NK-92 (cell line): ENCODE data around the gene KRTAP1-4.
"Not testable (repeated sequence)": the region's sequence is repeated elsewhere in the genome, so short reads cannot be mapped to it uniquely, and the experiment has no call there.

ENCODE experiments used
- DNase-seq: peaks from one replicate; lab custom pipeline; 2025; ENCODE audit not compliant: unreplicated experiment; lab: John Stamatoyannopoulos, UW

KRTAP1-4 gene

DNA sequence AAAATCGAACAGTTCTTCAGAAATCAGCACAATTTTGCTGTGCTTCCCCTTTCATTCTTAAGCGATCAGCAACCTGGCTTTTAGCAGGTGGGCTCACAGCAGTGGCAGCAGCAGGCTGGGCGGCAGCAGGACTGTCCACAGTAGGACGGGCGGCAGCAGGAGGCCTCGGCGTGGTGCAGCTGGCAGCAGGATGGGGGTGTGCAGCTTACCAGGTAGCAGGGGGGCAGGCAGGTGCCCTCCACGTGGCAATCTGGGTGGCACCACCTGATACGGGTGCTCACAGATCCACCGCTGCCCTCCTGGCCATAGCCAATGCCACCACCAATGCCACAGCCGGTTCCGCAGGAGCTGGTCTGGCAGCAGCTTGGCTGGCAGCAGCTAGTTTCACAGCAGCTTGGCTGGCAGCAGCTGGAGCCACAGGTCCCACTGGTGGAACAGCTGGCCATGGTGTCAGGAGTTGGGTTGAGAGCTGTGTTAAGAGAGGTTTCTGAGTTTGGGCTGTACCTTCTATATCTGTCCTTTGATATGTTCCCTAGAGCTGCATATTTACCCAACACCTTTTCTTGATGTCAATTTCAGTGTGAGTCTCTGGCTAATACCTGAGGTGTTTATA, at the start of gene KRTAP1-4:
KRTAP1-4 (minus strand) TSS at position 563 of the 613 bp plus-strand sequence; CDS start at position 446, 117 bp downstream.
- no peak for DNase-seq

GRCh38 chr17:41076788-41077187, 46.8 kb upstream of the KRTAP1-4 start:
- DNase-seq, result no peak

- DNase-seq, result no peak
Measured at GRCh38 chr17:41073676-41074075, 43.7 kb upstream of the KRTAP1-4 start.

DNA sequence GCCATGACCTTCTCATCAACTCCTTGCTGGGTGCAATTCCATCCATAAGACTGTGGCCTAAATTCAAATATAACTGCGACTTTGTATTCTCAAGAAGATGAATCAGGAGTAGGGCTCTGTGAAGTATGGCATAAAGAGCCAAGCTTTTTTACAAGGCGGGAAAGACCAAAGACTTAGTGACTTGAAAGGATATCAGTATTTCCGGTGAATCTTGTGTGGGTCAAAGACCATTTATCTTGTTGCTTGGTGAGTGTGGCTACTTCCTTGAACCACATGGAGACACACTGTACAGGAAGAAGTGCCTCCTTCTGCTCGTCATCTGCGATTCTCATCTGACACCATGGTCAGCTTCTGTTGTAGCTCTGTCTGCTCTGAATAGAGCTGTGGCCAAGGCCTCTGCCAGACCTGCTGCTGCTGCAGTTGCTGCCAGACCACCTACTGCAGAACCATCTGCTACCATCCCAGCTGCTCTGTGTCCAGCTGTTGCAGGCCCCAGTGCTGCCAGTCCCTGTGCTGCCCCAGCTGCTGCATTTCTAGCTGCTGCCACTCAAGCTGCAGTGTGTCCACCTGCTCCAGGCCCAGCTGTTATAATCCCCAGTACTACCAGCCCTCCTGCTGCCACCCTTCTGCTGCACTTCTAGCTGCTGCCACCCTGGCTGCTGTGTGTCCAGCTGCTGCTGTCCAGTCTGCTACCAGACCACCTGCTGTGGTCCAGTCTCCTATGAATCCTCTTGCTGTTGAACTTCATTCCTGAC, 41.8 kb upstream of the KRTAP1-4 start:
- no peak for DNase-seq

DNA sequence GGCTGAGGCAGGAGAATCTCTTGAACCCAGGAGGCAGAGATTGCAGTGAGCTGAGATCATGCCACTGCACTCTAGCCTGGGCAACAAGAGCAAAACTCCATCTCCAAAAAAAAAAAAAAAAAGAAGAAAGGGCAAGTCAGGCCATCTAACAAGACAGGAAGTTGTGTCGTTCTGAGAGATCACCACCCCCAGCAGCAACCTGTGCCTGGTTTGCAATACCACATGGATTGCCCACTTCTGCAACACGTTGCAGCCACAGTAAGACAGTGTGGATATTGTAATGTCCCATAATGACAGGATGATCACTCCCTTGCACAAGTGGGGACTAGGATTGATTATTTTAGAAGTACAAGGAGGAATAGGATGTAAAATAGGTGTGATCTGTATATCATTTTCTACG, 39.0 kb upstream of the KRTAP1-4 start:
- no peak for DNase-seq

- DNase-seq, result no peak
Measured at GRCh38 chr17:41067281-41067680, 37.3 kb upstream of the KRTAP1-4 start.

DNA sequence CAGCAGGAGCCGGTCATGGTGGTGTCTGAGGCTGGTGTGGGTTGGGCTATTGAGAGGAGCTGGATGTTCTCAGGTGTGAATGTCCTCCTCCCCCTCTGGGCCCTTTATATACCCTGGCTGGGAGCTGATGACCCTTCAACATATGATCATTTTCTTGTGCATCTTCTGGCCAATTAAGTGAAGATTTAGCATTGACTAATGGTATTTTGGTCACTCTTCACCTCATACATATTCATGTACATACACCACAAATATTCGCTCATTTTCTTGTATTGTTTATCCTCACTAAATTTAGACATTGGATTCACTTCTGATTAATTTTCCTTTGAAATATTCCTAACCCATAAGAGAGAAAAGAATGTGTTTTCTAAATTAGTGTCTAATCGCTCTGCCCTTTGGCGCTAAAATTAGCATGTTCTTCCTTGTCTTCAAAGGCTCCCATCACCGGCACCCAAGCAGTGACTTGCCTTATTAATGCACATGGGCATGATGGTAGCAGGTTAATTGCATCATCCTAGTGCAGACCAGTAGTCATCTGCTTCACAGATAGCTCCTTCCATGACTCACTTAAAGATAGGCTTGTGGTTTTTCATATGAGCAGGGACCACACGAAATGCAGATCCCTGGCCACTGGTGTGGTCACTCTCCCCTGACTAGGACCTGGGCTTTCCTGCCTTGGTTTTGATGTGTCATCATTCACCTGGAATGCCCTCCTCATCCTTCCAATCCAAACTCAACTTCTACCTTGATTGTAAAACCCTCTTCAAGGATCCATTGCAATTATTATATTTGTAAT, 36.0 kb upstream of the KRTAP1-4 start, which contains the start of gene KRTAP2-4:
KRTAP2-4 (minus strand) TSS at position 51 of the 796 bp plus-strand sequence; CDS start at position 17, 34 bp downstream.
- DNase-seq, result no peak

DNA sequence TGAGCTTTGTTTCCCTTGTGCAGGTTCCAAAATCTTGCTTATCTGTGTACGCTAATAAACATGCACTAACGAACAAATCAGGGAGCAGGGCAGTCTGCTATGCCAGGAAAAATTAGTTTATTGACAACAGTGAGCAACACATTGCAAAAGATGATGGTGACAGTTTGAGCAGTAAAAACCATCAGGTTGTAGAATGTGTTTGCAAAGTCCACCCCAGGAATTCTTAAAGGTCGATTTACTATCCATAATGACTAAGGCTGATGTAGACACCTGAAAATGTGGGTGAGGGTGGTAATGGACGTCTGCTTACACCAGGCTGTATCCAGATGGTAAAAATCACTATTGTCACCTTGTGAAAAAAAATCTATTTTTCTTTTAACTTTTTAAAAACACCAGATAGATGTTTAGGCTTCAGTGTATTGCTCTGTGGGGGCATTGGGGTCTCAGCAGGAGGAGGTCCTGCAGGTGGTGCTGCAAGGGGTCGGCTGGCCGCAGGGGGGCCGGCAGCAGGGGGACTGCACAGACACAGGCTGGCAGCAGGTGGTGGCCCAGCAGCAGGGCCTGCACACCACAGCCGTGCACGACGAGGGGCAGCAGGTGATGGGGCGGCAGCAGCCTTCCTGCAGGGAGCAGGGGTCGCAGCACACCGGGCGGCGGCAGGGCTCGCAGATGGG, 35.2 kb upstream of the KRTAP1-4 start:
- not testable (repeated sequence) for DNase-seq

- no peak for DNase-seq
Measured at GRCh38 chr17:41064301-41064700, 34.3 kb upstream of the KRTAP1-4 start.

DNA sequence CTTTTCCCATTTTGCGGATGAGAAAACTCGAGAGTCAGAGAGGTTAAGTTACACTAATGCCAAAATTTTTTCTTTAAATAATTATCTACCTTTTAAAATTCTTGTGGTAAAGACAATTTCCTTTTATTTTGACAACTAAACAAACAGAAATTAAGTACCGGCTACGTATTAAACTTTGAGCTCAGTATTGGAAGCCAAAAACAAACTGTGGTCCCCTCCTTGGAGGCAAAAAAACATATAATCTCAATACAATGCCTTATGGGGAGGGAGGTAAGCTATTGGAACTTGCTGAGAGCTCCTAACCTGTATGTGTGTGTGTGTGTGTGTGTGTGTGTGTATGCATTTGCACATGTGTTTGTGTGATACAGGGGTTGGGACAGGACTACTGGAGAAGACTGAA, 33.5 kb upstream of the KRTAP1-4 start:
- no peak for DNase-seq

DNA sequence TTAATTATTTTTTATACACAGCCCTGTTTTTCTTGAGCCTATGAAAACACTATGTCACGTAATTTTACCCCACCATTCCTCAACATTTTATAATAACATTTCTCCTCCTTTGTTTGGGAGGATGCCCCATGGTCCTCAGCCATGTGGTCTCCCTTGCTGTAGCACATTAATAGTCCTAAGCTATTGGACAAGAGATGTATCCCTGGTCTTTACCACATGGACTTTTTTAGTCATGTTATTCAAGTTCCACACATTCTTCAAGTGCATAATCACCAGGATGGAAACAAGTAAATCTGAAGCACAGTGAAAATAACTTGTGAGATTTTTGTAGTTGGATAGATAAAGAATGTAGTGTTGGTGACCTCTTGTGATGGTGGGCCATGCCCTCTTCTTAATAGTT, 32.0 kb upstream of the KRTAP1-4 start:
- DNase-seq, result no peak

DNA sequence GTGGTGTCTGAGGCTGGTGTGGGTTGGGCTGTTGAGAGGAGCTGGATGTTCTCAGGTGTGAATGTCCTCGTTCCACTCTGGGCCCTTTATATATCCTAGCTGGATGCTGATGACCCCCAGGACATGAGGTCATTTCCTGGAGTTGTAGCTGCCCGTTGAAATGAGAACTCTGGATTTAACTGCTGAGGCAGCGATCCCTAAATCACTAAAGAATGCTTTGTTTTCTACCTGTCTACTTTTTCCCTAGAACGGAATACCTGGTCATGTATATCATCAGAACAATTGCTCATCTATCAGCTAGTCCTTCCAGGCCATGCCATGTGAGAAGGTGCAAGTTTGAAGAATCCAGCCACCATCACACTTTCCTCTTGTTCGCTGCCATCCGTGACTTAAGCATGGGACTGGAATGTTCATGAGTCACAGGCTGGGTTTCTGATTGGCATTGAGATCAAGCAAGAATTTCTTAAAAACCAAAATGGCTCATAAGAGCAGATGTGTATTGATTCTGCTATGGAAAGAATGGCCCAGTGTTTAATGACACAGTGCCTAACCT, 30.1 kb upstream of the KRTAP1-4 start, which contains the start of gene KRTAP2-3:
KRTAP2-3 (minus strand) TSS at position 63 of the 553 bp plus-strand sequence. CDS start 64 bp downstream, outside the sequence.
- DNase-seq, result no peak

- not testable (repeated sequence) for DNase-seq
Measured at GRCh38 chr17:41059276-41060051, 29.5 kb upstream of the KRTAP1-4 start.

- no peak for DNase-seq
Measured at GRCh38 chr17:41058741-41059140, 28.7 kb upstream of the KRTAP1-4 start.

- no peak for DNase-seq
Measured at GRCh38 chr17:41057547-41057946, 27.6 kb upstream of the KRTAP1-4 start.

GRCh38 chr17:41055130-41055529, 25.1 kb upstream of the KRTAP1-4 start, which contains the start of gene KRTAP2-2:
Gene KRTAP2-2, minus strand, starts transcription at chr17:41055230. Its CDS starts 19 bp downstream, at chr17:41055211.
- not testable (repeated sequence) for DNase-seq

- DNase-seq, result not testable (repeated sequence)
Measured at GRCh38 chr17:41054556-41054955, 24.6 kb upstream of the KRTAP1-4 start.

DNA sequence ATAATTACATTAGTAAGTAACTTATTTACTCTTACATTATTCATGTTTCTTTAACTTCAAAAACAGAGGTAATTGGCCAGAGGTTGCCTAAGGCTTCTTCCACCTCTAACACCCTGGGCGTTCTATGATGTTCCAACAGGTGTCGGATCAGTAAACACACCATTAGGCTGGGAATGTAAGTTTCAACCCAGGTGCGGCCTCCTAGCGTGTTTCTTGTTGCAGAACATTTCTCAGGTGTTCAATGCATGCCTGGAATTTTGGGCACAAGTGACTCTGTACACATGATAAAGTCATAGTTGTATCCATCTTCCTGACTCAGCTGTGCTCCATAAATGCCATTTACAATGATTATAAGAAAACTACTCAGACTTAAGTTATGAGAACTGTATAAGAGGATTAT, 24.0 kb upstream of the KRTAP1-4 start:
- no peak for DNase-seq

DNA sequence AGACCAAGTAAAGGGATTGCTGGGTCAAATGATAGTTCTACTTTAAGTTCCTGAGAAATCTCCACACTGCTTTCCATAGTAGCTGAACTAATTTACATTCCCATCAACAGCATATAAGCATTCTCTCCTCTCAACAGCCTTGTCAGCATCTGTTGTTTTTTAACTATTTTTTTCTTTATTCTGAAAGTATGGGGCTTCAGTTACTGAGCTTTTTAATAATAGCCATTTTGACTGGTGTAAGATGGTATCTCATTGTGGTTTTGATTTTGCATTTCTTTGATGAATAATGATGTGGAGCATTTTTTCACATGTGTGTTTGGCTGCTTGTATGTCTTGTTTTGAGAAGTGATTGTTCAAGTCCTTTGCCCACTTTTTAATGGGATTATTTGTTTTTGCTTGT, 22.6 kb upstream of the KRTAP1-4 start:
- DNase-seq, result no peak

- no peak for DNase-seq
Measured at GRCh38 chr17:41049110-41049509, 19.1 kb upstream of the KRTAP1-4 start.
